K562 (cell line): ENCODE measurements around the gene N4BP3. TPM values are rescaled to one million over a fixed set of nuclear protein-coding genes. Genes with fewer than 3 reads are reported as not detected.
A peak's percentile ranks its signal among the peaks of the same experiment; 100 is the strongest.

Source experiments
- BHLHE40 ChIP-seq: IDR thresholded peaks from 2 replicates; pipeline ENCODE4 v1.6.1; 2011; ENCODE audit warnings: low read length, improper control_type of control experiment
- CSDE1 ChIP-seq, 2 experiments: fragments of 450-650 bp; IDR thresholded peaks; 2 replicates each; pipeline ENCODE4 v1.6.1; 2016; ENCODE audit warnings: mild to moderate bottlenecking in 1 of 2
- JUND ChIP-seq, 2 experiments: IDR thresholded peaks; 2 replicates in 1 of 2; 3 replicates in 1 of 2; pipeline ENCODE4 v1.6.1; 2011; ENCODE audit warnings: borderline replicate concordance in 2 of 2, low read depth in 2 of 2, low read length in 2 of 2, improper control_type of control experiment in 1 of 2, missing biosample characterization in 1 of 2, missing genetic modification characterization in 1 of 2, missing genetic modification reagents in 1 of 2
- KAT7 ChIP-seq: sonication (generic); formaldehyde crosslinking; IDR thresholded peaks from 2 replicates; pipeline ENCODE4 v1.8.0; 2022; ENCODE audit warnings: missing genetic modification reagents, mild to moderate bottlenecking, borderline replicate concordance
- LCOR ChIP-seq: sonication (generic); formaldehyde crosslinking; IDR thresholded peaks from 2 replicates; pipeline ENCODE4 v1.8.0; 2022; ENCODE audit warnings: mild to moderate bottlenecking, missing genetic modification reagents
- PHF20 ChIP-seq: fragments of 450-650 bp; IDR thresholded peaks from 2 replicates; pipeline ENCODE4 v1.6.1; 2018; ENCODE audit not compliant: partially characterized antibody
- SMAD2 ChIP-seq: fragments of 150-350 bp; IDR thresholded peaks from 2 replicates; pipeline ENCODE4 v1.6.1; 2014; ENCODE audit warnings: low read depth, mild to moderate bottlenecking, low read length
- TBL1XR1 ChIP-seq, 2 experiments: IDR thresholded peaks; 2 replicates each; pipeline ENCODE4 v1.6.1; 2012; ENCODE audit warnings: improper control_type of control experiment in 2 of 2, low read length in 2 of 2, mild to moderate bottlenecking in 1 of 2
- ZNF23 ChIP-seq: fragments of 250-450 bp; sonication (Bioruptor Pico); IDR thresholded peaks from 2 replicates; pipeline ENCODE4 v1.4.0; 2020; ENCODE audit warnings: mild to moderate bottlenecking
- ZNF24 ChIP-seq: fragments of 450-650 bp; IDR thresholded peaks from 2 replicates; pipeline ENCODE4 v1.6.1; 2016
- polyA plus RNA-seq, 8 experiments: library from polyadenylated mRNA; depleted of rRNA in 4 of 8; stranded (reverse) in 5 of 8; unstranded in 3 of 8; fragments of >200 nt; fragmentation: Nextera tagmentation in 2 of 8; fragmentation: Illumina TruSeq in 1 of 8; extraction: Ambion mirVana in 2 of 8; extraction: Trizol in 1 of 8; gene quantifications; 2 replicates each; pipeline versions ENCODE4 v1.2.1 to v1.2.3, GENCODE V29; 2011 to 2014; ENCODE audit warnings: inconsistent platforms in 1 of 8, missing spikeins in 1 of 8
- total RNA-seq, 7 experiments: library from RNA; depleted of rRNA in 6 of 7; stranded (reverse); fragments of >200 nt in 6 of 7; fragmentation: Illumina TruSeq in 2 of 7; extraction: Trizol in 2 of 7; gene quantifications; 2 replicates each; pipeline versions ENCODE4 v1.2.1 to v1.2.3, GENCODE V29; 2011 to 2021; ENCODE audit warnings: low replicate concordance in 1 of 7
- TF ChIP-seq, protein P1 (sequence below), 3 experiments: fragments of 200-800 bp in 1 of 3; sonication (Bioruptor generic) in 1 of 3; sonication (generic) in 1 of 3; formaldehyde crosslinking in 1 of 3; IDR thresholded peaks; 2 replicates each; pipeline versions ENCODE4 v1.6.1 to v1.8.0; 2016 to 2022; ENCODE audit warnings: mild to moderate bottlenecking in 2 of 3, missing compliant biosample characterization in 2 of 3, missing genetic modification characterization in 2 of 3, missing genetic modification reagents in 1 of 3
- TF ChIP-seq, protein P2 (sequence below): fragments of 250-450 bp; sonication (Bioruptor Pico); IDR thresholded peaks from 2 replicates; pipeline ENCODE4 v1.4.0; 2020; ENCODE audit warnings: mild to moderate bottlenecking
- TF ChIP-seq, protein P3 (sequence below): fragments of 250-450 bp; sonication (Bioruptor Pico); IDR thresholded peaks from 2 replicates; pipeline ENCODE4 v1.8.0; 2021; ENCODE audit warnings: borderline replicate concordance, mild to moderate bottlenecking, moderate library complexity; ENCODE audit not compliant: poor library complexity, severe bottlenecking
- TF ChIP-seq, protein P4 (sequence below), 2 experiments: fragments of 450-650 bp; conservative IDR thresholded peaks; 2 replicates each; pipeline ENCODE4 v1.6.1; 2017; ENCODE audit warnings: mild to moderate bottlenecking in 2 of 2, moderate library complexity in 2 of 2
- TF ChIP-seq, protein P5 (sequence below): sonication (generic); formaldehyde crosslinking; IDR thresholded peaks from 2 replicates; pipeline ENCODE4 v1.8.1; 2023; ENCODE audit warnings: mild to moderate bottlenecking, missing genetic modification reagents
- TF ChIP-seq, protein P6 (sequence below): fragments of 450-650 bp; IDR thresholded peaks from one replicate; pipeline ENCODE4 v1.6.1; 2018; ENCODE audit warnings: mild to moderate bottlenecking, moderate library complexity; ENCODE audit not compliant: partially characterized antibody

Gene N4BP3
- total and polyA plus RNA-seq, 9 of the 15 experiments (the other 6 are each of a cell fraction or from before 2014, with no cell fraction given): 0.06 to 7.0 (median 2.4) TPM

DNA sequence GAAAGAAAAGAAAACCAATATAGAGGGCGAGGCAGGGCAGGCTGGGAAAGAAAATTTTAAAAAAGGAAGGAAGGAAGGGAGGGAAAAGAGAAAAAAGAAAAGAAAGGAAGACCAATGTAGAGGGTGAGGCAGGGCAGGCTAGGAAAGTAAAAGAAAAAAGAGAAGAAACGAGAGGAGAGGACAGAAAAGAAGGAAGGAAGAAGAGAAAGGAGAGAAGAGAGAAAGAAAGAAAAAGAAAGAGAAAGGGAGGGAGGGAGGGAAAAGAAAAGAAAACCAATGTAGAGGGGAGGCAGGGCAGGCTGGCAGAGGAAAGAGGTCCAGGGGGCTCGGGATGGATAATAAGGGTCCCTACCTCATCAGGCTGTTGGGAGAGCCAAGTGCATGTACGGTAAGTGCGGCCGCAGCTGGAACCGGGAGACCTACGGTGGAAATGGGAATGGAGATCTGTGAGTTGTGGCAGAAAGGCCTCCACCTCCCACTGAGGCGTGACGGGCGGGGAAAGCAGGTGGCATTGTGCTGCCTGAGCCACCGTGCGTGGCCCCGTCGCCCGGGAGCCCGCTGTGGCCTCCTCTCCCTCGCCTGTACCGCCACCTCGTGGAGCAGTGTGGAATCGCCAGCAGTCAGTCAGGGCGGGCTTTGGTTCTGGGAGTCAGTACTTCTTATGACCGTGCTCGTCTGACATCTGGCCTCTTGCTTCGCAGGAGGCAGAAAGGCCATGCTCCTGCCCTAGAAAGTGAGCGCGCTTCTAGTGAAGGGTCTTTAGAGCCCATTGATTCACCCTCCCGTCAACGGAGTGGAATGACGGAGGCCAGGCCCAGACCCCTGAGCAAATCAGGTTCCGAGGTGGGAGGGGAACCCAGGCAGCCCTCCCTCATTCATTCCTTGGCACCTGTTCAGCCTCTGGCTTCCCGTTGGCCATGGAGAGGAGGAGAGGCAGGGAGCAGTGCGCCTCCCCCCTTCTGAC, 50.7 kb downstream of the N4BP3 start (continued):
- TF ChIP-seq, protein P1, sequence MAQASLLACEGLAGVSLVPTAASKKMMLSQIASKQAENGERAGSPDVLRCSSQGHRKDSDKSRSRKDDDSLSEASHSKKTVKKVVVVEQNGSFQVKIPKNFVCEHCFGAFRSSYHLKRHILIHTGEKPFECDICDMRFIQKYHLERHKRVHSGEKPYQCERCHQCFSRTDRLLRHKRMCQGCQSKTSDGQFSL (CRISPR knock-in tag; IDR thresholded peaks at IDR 0.05): no peak
- TF ChIP-seq, protein P1 (tag; IDR thresholded peaks at IDR 0.05): no peak
- TF ChIP-seq, protein P2, sequence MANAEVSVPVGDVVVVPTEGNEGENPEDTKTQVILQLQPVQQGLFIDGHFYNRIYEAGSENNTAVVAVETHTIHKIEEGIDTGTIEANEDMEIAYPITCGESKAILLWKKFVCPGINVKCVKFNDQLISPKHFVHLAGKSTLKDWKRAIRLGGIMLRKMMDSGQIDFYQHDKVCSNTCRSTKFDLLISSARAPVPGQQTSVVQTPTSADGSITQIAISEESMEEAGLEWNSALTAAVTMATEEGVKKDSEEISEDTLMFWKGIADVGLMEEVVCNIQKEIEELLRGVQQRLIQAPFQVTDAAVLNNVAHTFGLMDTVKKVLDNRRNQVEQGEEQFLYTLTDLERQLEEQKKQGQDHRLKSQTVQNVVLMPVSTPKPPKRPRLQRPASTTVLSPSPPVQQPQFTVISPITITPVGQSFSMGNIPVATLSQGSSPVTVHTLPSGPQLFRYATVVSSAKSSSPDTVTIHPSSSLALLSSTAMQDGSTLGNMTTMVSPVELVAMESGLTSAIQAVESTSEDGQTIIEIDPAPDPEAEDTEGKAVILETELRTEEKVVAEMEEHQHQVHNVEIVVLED (CRISPR knock-in tag): no peak
- TF ChIP-seq PHF20: peak; percentile 41
- TF ChIP-seq SMAD2: no peak
- TF ChIP-seq, protein P3, sequence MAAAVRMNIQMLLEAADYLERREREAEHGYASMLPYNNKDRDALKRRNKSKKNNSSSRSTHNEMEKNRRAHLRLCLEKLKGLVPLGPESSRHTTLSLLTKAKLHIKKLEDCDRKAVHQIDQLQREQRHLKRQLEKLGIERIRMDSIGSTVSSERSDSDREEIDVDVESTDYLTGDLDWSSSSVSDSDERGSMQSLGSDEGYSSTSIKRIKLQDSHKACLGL (CRISPR knock-in tag): no peak
- TF ChIP-seq, protein P4, sequence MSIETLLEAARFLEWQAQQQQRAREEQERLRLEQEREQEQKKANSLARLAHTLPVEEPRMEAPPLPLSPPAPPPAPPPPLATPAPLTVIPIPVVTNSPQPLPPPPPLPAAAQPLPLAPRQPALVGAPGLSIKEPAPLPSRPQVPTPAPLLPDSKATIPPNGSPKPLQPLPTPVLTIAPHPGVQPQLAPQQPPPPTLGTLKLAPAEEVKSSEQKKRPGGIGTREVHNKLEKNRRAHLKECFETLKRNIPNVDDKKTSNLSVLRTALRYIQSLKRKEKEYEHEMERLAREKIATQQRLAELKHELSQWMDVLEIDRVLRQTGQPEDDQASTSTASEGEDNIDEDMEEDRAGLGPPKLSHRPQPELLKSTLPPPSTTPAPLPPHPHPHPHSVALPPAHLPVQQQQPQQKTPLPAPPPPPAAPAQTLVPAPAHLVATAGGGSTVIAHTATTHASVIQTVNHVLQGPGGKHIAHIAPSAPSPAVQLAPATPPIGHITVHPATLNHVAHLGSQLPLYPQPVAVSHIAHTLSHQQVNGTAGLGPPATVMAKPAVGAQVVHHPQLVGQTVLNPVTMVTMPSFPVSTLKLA (conservative IDR thresholded peaks at IDR 0.05): peak in 1 of 2 experiments; percentile 25; a peak in 1 of 4 replicates
- peak; percentile 32; the same call in 1 of the 2 replicates for TF ChIP-seq JUND (IDR thresholded peaks at IDR 0.05; ENCODE audit: borderline replicate concordance, low read depth, low read length)
- TF ChIP-seq JUND (tag; IDR thresholded peaks at IDR 0.05; ENCODE audit: borderline replicate concordance, low read depth, low read length): no peak; the same call in 2 of the 3 replicates
- peak; percentile 31; the same call in 1 of the 2 replicates for TF ChIP-seq LCOR (CRISPR knock-in tag)
- no peak for TF ChIP-seq KAT7 (CRISPR knock-in tag)
- TF ChIP-seq CSDE1 (IDR thresholded peaks at IDR 0.05): no peak
- TF ChIP-seq TBL1XR1 (IDR thresholded peaks at IDR 0.05; ENCODE audit: low read length in 2 of 2): 0 out of 4 replicates have a peak, but pooled peaks of 1 of the 2 experiments have one; percentile 33
- no peak for TF ChIP-seq ZNF23 (CRISPR knock-in tag)
- TF ChIP-seq, protein P5, sequence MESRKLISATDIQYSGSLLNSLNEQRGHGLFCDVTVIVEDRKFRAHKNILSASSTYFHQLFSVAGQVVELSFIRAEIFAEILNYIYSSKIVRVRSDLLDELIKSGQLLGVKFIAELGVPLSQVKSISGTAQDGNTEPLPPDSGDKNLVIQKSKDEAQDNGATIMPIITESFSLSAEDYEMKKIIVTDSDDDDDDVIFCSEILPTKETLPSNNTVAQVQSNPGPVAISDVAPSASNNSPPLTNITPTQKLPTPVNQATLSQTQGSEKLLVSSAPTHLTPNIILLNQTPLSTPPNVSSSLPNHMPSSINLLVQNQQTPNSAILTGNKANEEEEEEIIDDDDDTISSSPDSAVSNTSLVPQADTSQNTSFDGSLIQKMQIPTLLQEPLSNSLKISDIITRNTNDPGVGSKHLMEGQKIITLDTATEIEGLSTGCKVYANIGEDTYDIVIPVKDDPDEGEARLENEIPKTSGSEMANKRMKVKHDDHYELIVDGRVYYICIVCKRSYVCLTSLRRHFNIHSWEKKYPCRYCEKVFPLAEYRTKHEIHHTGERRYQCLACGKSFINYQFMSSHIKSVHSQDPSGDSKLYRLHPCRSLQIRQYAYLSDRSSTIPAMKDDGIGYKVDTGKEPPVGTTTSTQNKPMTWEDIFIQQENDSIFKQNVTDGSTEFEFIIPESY: peak; percentile 67
- TF ChIP-seq BHLHE40: 0 out of 2 replicates have a peak, but pooled peaks have one; percentile 38
- TF ChIP-seq, protein P6, sequence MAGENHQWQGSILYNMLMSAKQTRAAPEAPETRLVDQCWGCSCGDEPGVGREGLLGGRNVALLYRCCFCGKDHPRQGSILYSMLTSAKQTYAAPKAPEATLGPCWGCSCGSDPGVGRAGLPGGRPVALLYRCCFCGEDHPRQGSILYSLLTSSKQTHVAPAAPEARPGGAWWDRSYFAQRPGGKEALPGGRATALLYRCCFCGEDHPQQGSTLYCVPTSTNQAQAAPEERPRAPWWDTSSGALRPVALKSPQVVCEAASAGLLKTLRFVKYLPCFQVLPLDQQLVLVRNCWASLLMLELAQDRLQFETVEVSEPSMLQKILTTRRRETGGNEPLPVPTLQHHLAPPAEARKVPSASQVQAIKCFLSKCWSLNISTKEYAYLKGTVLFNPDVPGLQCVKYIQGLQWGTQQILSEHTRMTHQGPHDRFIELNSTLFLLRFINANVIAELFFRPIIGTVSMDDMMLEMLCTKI: no peak
- peak; percentile 58; the same call in 1 of the 2 replicates for TF ChIP-seq ZNF24
